GM12878 (cell line): ENCODE data around the gene ZC3H12D. TPM values are rescaled to one million over a fixed set of nuclear protein-coding genes. Genes with fewer than 3 reads are reported as not detected.
A peak's percentile ranks its signal among the peaks of the same experiment; 100 is the strongest.

ENCODE experiments used
- CUX1 ChIP-seq: IDR thresholded peaks from 2 replicates; pipeline ENCODE4 v1.6.1; 2012; ENCODE audit warnings: improper control_type of control experiment, low read depth, low read length; ENCODE audit not compliant: insufficient replicate concordance
- IKZF2 ChIP-seq, 2 experiments: fragments of 450-650 bp; IDR thresholded peaks; 2 replicates each; pipeline ENCODE4 v1.6.1; 2017; ENCODE audit warnings: mild to moderate bottlenecking in 2 of 2, moderate library complexity in 2 of 2
- MAX ChIP-seq: IDR thresholded peaks from 2 replicates; pipeline ENCODE4 v1.6.1; 2012; ENCODE audit warnings: low read depth, low read length, improper control_type of control experiment
- MEF2B ChIP-seq: fragments of 450-650 bp; IDR thresholded peaks from 2 replicates; pipeline ENCODE4 v1.6.1; 2018; ENCODE audit warnings: mild to moderate bottlenecking, moderate library complexity; ENCODE audit not compliant: partially characterized antibody, poor library complexity, severe bottlenecking
- NKRF ChIP-seq: fragments of 450-650 bp; conservative IDR thresholded peaks from 2 replicates; pipeline ENCODE4 v1.6.1; 2017; ENCODE audit warnings: mild to moderate bottlenecking, moderate library complexity
- NRF1 ChIP-seq: conservative IDR thresholded peaks from 2 replicates; pipeline ENCODE4 v1.6.1; 2011; ENCODE audit warnings: mild to moderate bottlenecking, low read depth, low read length, improper control_type of control experiment
- POU2F2 ChIP-seq: IDR thresholded peaks from 3 replicates; pipeline ENCODE4 v1.6.1; 2011; ENCODE audit warnings: low read depth, mild to moderate bottlenecking, low read length, borderline replicate concordance
- RB1 ChIP-seq: fragments of 450-650 bp; formaldehyde crosslinking; IDR thresholded peaks from 2 replicates; pipeline ENCODE4 v1.6.1; 2017; ENCODE audit warnings: mild to moderate bottlenecking, borderline replicate concordance
- YBX1 ChIP-seq: fragments of 450-650 bp; IDR thresholded peaks from 2 replicates; pipeline ENCODE4 v1.6.1; 2016; ENCODE audit warnings: antibody characterized with exemption
- ZNF622 ChIP-seq: fragments of 450-650 bp; IDR thresholded peaks from 2 replicates; pipeline ENCODE4 v1.6.1; 2017; ENCODE audit warnings: mild to moderate bottlenecking, inconsistent platforms
- polyA plus RNA-seq, 11 experiments: library from polyadenylated mRNA; depleted of rRNA in 4 of 11; unstranded in 6 of 11; stranded (reverse) in 5 of 11; fragments of >200 nt; fragmentation: Nextera tagmentation in 4 of 11; fragmentation: Illumina TruSeq in 1 of 11; extraction: Ambion mirVana in 4 of 11; extraction: Trizol in 1 of 11; gene quantifications; 1 replicate in 1 of 11; 2 replicates in 10 of 11; pipeline versions ENCODE4 v1.2.1 to v1.2.3, GENCODE V29; 2011 to 2016; ENCODE audit warnings: inconsistent platforms in 2 of 11, missing spikeins in 2 of 11, low read depth in 1 of 11
- total RNA-seq, 4 experiments: library from RNA; depleted of rRNA in 3 of 4; stranded (reverse); fragments of >200 nt in 3 of 4; fragmentation: Illumina TruSeq in 1 of 4; extraction: Trizol in 1 of 4; gene quantifications; 2 replicates each; pipeline versions ENCODE4 v1.2.1 to v1.2.3, GENCODE V29; 2013 to 2021

The ZC3H12D gene
- total and polyA plus RNA-seq, 10 of the 15 experiments (the other 5 are each of a cell fraction or from before 2014, with no cell fraction given): 1.4 to 29.7 (median 8.8) TPM

- TF ChIP-seq IKZF2 (IDR thresholded peaks at IDR 0.05): peak in 1 of 2 experiments; percentile 40; a peak in 2 of 4 replicates
- TF ChIP-seq MEF2B: no peak
- TF ChIP-seq ZNF622: no peak
- 0 out of 2 replicates have a peak, but pooled peaks have one; percentile 1 for TF ChIP-seq MAX
- TF ChIP-seq YBX1: no peak
- no peak for TF ChIP-seq CUX1
- TF ChIP-seq NRF1: no peak
- TF ChIP-seq POU2F2: no peak
- no peak for TF ChIP-seq RB1
- TF ChIP-seq NKRF: peak; percentile 51
These were observed 2.1 kb downstream of the ZC3H12D start (continued) for GRCh38 chr6:149482545-149483333.
